CD4-positive, alpha-beta T cell treated with Interleukin-15 for 4 hours (primary cell): ENCODE data around the gene PDE11A.
"Not testable (repeated sequence)": the region's sequence is repeated elsewhere in the genome, so short reads cannot be mapped to it uniquely, and the experiment has no call there.

ENCODE experiments used
- DNase-seq: peaks from one replicate; pipeline ENCODE4 v3.0.0-alpha.2; 2020; ENCODE audit warnings: low spot score

PDE11A gene

GRCh38 chr2:178072383-178073301, at the start of gene PDE11A:
TSS of gene PDE11A (minus strand) at chr2:178072777. CDS start at chr2:178072437, 340 bp downstream.
- DNase-seq = no peak

DNA sequence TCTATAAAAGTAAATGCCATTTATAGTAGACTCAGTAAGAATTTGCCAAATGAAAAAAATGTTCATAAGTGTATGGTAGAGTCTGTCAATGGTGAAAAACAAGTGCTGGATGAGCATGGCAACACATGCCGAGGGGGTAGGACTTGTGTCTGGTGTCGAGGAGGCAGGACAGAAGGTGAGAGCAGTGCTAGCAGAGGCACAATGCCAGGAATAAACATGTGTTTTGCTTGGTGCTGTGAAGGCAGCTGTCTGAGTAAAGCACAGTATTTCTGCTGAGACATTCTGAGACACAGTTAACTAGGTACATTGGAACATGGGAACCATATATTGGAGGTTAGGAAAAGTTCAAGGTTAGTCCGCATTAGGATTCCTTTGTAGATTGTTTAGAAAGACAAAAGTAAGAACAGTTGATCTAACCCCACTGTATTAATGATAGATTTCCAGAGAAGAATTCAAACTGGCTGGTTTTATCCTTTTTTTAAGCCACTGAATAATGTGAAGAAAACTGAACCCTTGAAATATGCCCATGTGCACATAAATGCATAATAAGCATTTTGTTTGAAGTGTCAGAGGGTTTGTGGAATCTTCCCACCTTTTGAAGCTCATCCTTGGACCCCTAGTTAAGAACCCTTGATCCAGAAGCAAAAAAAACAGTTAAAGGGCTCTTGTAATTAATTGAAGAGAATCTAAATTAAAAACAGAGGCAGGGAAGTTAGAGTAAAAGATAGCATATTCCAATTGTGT, 46.8 kb upstream of the PDE11A start:
- DNase-seq = no peak

DNA sequence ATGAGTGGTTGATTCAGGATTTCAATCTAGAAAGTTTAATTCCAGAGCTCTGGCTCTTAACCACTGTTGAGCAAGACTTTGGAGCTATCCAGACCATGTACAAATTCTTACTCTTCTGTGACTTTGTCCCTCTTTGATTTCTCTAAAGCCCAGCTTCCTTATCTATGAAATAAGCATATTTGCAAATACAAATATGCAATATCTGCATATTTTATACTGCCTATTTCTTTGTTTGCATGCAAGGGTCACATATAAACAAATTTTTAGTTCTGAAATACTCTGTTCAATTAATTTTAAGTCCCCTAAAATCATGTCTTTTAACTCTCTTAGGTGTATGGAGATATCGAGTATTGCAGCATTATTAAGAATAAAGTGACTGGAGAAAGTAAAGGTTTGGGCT, 45.1 kb upstream of the PDE11A start:
- DNase-seq = no peak

GRCh38 chr2:178115271-178115670, 42.7 kb upstream of the PDE11A start:
- no peak for DNase-seq

GRCh38 chr2:178114462-178114861, 41.9 kb upstream of the PDE11A start:
- no peak for DNase-seq

GRCh38 chr2:178112202-178113152, 39.9 kb upstream of the PDE11A start, which contains the start of gene RBM45:
TSS of gene RBM45 (plus strand) at chr2:178112437. CDS start at chr2:178112547, 110 bp downstream.
- peak; percentile 87 for DNase-seq

- DNase-seq = no peak
Measured at GRCh38 chr2:178111743-178112142, 39.2 kb upstream of the PDE11A start.

DNA sequence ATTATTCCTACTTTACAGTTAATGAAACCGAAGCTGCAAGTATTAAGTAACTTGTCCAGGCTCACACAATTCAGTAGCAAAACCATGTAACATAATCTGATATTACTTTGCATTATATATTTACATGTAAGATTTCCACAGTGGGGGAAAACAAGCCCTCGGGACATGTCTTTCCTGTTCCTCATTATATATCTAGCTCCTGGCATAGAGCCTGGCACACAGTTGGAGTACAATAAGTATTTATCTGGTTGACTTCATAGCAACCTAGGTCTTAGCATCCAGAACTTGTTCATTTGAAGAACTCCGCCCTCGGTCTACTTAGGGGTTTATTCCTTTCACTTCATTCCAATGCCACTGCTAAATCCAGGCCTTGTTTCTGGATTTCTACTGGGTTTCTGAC, 38.1 kb upstream of the PDE11A start:
- no peak for DNase-seq

GRCh38 chr2:178109813-178110212, 37.2 kb upstream of the PDE11A start:
- DNase-seq = peak; percentile 50

- DNase-seq = no peak
Measured at GRCh38 chr2:178108176-178108575, 35.6 kb upstream of the PDE11A start.

- no peak for DNase-seq
Measured at GRCh38 chr2:178106053-178106452, 33.5 kb upstream of the PDE11A start.

GRCh38 chr2:178105566-178105965, 33.0 kb upstream of the PDE11A start:
- no peak for DNase-seq

DNA sequence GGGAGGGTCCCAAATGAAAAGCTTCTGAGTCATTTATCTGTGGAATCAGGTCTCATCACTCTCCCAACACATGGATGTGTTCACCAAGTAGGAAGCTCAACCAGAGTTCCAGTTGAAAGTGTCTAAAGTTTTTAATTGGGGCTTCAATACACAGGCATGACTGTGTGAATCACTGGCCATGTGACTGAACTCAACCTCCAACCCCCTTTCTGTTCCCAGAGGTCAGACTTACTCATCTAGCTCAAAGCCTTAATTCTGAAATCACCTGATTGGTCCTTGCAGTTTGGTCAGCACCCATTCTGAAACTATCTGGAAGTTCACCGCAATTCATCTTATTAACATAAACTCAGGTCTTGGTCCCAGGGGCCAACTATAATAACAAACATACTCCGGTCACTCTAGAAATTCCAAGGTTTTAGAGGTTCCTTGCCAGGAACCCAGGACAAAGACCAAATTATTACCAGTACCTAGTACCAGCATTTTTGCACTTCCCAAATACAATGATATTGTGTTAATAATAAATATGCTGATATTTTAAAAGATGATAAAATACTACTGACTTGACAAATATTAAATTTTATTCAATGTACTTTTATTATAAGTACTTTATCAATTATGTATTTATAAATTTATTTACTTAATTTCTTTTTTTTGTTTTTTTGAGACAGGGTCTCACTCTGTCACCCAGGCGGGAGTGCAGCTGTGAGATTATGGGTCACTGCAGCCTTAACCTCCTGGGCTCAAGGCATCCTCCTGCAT, 28.9 kb upstream of the PDE11A start:
- no peak for DNase-seq

DNA sequence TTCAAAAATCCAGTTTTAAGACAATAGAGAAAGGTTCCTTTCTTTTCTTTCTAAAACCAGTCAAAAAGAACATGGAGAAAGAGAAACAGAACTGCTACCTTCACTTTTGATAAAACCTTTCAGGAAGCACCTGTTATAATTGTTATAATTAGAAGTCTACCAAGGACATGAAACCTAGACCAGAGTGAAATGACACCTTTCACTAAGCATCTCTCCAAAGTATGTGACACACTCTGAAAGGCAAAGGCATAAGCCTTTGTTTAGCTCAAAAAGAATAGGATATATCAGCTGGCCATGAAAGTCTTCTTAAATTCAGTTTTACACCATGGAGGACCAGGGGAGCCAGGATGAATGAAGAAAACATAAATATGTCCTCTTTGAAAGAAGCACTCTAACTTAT, 20.9 kb upstream of the PDE11A start:
- no peak for DNase-seq

GRCh38 chr2:178088774-178089270, 16.2 kb upstream of the PDE11A start:
- no peak for DNase-seq

DNA sequence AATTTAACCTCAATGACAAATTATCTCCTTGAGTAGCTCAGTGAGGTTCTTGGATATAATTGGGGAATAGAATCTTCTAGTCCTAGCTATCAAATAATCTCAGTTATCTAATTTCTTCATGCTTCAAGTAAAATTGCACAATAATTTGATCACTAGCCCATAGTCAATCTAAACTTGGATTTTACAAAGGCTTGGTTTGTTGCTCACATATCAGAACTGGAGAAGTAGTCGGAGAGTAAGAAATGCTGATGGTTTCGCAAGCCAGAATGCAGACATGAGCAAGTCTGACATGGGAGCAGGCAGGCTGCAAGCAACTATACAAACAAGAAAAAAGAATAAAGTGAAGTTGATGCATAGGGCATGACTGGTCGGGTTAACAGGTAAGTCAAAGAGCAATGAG, 11.7 kb upstream of the PDE11A start:
- no peak for DNase-seq

GRCh38 chr2:178082408-178083045, 9.9 kb upstream of the PDE11A start:
- DNase-seq = no peak

DNA sequence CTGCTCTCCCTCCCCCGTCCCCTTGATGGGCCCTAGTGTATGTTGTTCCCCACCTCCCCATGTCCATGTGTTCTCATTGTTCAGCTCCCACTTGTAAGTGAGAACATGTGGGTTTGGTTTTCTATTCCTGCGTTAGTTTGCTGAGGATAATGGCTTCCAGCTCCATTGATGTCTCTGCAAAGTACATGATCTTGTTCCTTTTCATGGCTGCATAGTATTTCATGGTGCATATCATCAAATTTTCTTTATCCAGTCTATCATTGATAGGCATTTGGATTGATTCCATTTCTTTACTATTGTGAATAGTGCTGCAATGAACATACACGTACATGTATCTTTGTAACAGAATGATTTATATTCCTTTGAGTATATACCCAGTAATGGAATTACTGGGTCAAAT, 6.7 kb upstream of the PDE11A start:
- DNase-seq = not testable (repeated sequence)

GRCh38 chr2:178076130-178076529, 3.6 kb upstream of the PDE11A start:
- DNase-seq = no peak

- no peak for DNase-seq
Measured at GRCh38 chr2:178075006-178075326, 2.4 kb upstream of the PDE11A start.
